HEK293 (cell line): ENCODE results near the gene USP5.

Source experiments
- BCL11A ChIP-seq: fragments of 450-650 bp; formaldehyde crosslinking; IDR thresholded peaks from 2 replicates; pipeline ENCODE4 v1.5.1; 2016; ENCODE audit warnings: low read depth, missing biosample characterization, missing genetic modification characterization
- HOXA7 ChIP-seq: sonication (generic); formaldehyde crosslinking; IDR thresholded peaks from 2 replicates; pipeline ENCODE4 v1.8.1; 2022; ENCODE audit warnings: missing genetic modification reagents, borderline replicate concordance
- HOXC10 ChIP-seq: sonication (generic); formaldehyde crosslinking; IDR thresholded peaks from 2 replicates; pipeline ENCODE4 v1.8.1; 2023; ENCODE audit warnings: mild to moderate bottlenecking, missing genetic modification reagents
- KLF8 ChIP-seq: fragments of 450-650 bp; formaldehyde crosslinking; IDR thresholded peaks from 2 replicates; pipeline ENCODE4 v1.5.1; 2016; ENCODE audit warnings: missing biosample characterization, missing genetic modification characterization
- MZF1 ChIP-seq: fragments of 450-650 bp; formaldehyde crosslinking; IDR thresholded peaks from 2 replicates; pipeline ENCODE4 v1.5.1; 2017; ENCODE audit warnings: missing biosample characterization, missing genetic modification characterization, borderline replicate concordance
- SETDB1 ChIP-seq: IDR thresholded peaks from one replicate; pipeline ENCODE4 v1.6.1; 2017; ENCODE audit warnings: mild to moderate bottlenecking, low read length, moderate library complexity, mixed read lengths; ENCODE audit not compliant: insufficient read length
- TRIM28 ChIP-seq: IDR thresholded peaks from 2 replicates; pipeline ENCODE4 v1.6.1; 2011; ENCODE audit warnings: low read length, control low read depth, borderline replicate concordance
- YY2 ChIP-seq: fragments of 450-650 bp; formaldehyde crosslinking; IDR thresholded peaks from 2 replicates; pipeline ENCODE4 v1.5.1; 2016; ENCODE audit warnings: missing biosample characterization, missing genetic modification characterization
- ZFP3 ChIP-seq: fragments of 450-650 bp; formaldehyde crosslinking; IDR thresholded peaks from 2 replicates; pipeline ENCODE4 v1.5.1; 2016; ENCODE audit warnings: low read depth, missing biosample characterization, missing genetic modification characterization
- ZIC2 ChIP-seq: fragments of 450-650 bp; formaldehyde crosslinking; IDR thresholded peaks from 2 replicates; pipeline ENCODE4 v1.5.1; 2016; ENCODE audit warnings: missing biosample characterization, missing genetic modification characterization
- ZNF10 ChIP-seq: fragments of 450-650 bp; formaldehyde crosslinking; IDR thresholded peaks from 2 replicates; pipeline ENCODE4 v1.5.1; 2017; ENCODE audit warnings: missing biosample characterization, missing genetic modification characterization
- ZNF132 ChIP-seq: fragments of 450-650 bp; formaldehyde crosslinking; IDR thresholded peaks from 2 replicates; pipeline ENCODE4 v1.5.1; 2017; ENCODE audit warnings: missing biosample characterization, missing genetic modification characterization, borderline replicate concordance
- ZNF16 ChIP-seq: fragments of 450-650 bp; formaldehyde crosslinking; IDR thresholded peaks from 2 replicates; pipeline ENCODE4 v1.5.1; 2016; ENCODE audit warnings: low read depth, missing biosample characterization, missing genetic modification characterization
- ZNF2 ChIP-seq: fragments of 450-650 bp; formaldehyde crosslinking; IDR thresholded peaks from 2 replicates; pipeline ENCODE4 v1.5.1; 2016; ENCODE audit warnings: missing biosample characterization, missing genetic modification characterization
- ZNF202 ChIP-seq: fragments of 450-650 bp; formaldehyde crosslinking; IDR thresholded peaks from 2 replicates; pipeline ENCODE4 v1.5.1; 2016; ENCODE audit warnings: missing biosample characterization, missing genetic modification characterization, borderline replicate concordance
- ZNF324 ChIP-seq: fragments of 450-650 bp; formaldehyde crosslinking; IDR thresholded peaks from 2 replicates; pipeline ENCODE4 v1.5.1; 2016; ENCODE audit warnings: missing biosample characterization, missing genetic modification characterization
- ZNF335 ChIP-seq: fragments of 450-650 bp; formaldehyde crosslinking; conservative IDR thresholded peaks from 2 replicates; pipeline ENCODE4 v1.5.1; 2016; ENCODE audit warnings: missing biosample characterization, missing genetic modification characterization
- ZNF341 ChIP-seq: fragments of 450-650 bp; formaldehyde crosslinking; IDR thresholded peaks from 2 replicates; pipeline ENCODE4; 2016; ENCODE audit warnings: low read depth, missing biosample characterization, missing genetic modification characterization
- ZNF37A ChIP-seq: fragments of 450-650 bp; IDR thresholded peaks from 2 replicates; pipeline ENCODE4 v1.5.1; 2018; ENCODE audit warnings: missing biosample characterization, missing genetic modification characterization
- ZNF416 ChIP-seq: fragments of 450-650 bp; formaldehyde crosslinking; IDR thresholded peaks from 2 replicates; pipeline ENCODE4 v1.5.1; 2016; ENCODE audit warnings: missing biosample characterization, missing genetic modification characterization
- ZNF529 ChIP-seq: fragments of 450-650 bp; formaldehyde crosslinking; IDR thresholded peaks from 2 replicates; pipeline ENCODE4 v1.5.1; 2017; ENCODE audit warnings: missing genetic modification characterization, missing biosample characterization; ENCODE audit not compliant: insufficient replicate concordance
- ZNF548 ChIP-seq: fragments of 450-650 bp; formaldehyde crosslinking; IDR thresholded peaks from 2 replicates; pipeline ENCODE4 v1.5.1; 2016; ENCODE audit warnings: missing biosample characterization, missing genetic modification characterization
- ZNF555 ChIP-seq: fragments of 450-650 bp; formaldehyde crosslinking; conservative IDR thresholded peaks from 2 replicates; pipeline ENCODE4 v1.5.1; 2017; ENCODE audit warnings: missing biosample characterization, mild to moderate bottlenecking, missing genetic modification characterization, inconsistent platforms
- ZNF600 ChIP-seq: fragments of 450-650 bp; formaldehyde crosslinking; IDR thresholded peaks from 2 replicates; pipeline ENCODE4 v1.5.1; 2016; ENCODE audit warnings: missing biosample characterization, missing genetic modification characterization
- ZNF626 ChIP-seq: fragments of 450-650 bp; sonication (Bioruptor Pico); formaldehyde crosslinking; IDR thresholded peaks from 2 replicates; pipeline ENCODE4 v1.5.1; 2018; ENCODE audit warnings: missing biosample characterization, missing genetic modification characterization, inconsistent platforms
- ZNF629 ChIP-seq: fragments of 450-650 bp; formaldehyde crosslinking; IDR thresholded peaks from 2 replicates; pipeline ENCODE4 v1.5.1; 2017; ENCODE audit warnings: missing biosample characterization, missing genetic modification characterization
- ZNF658 ChIP-seq: fragments of 450-650 bp; formaldehyde crosslinking; IDR thresholded peaks from 2 replicates; pipeline ENCODE4; 2016; ENCODE audit warnings: missing biosample characterization, missing genetic modification characterization
- ZNF776 ChIP-seq: fragments of 450-650 bp; formaldehyde crosslinking; IDR thresholded peaks from 2 replicates; pipeline ENCODE4 v1.5.0; 2017; ENCODE audit warnings: missing biosample characterization, missing genetic modification characterization, borderline replicate concordance
- TF ChIP-seq, protein P1 (sequence below): fragments of 450-650 bp; formaldehyde crosslinking; IDR thresholded peaks from 2 replicates; pipeline ENCODE4 v1.5.1; 2016; ENCODE audit warnings: missing biosample characterization, missing genetic modification characterization
- TF ChIP-seq, protein P2 (sequence below): fragments of 450-650 bp; formaldehyde crosslinking; IDR thresholded peaks from 2 replicates; pipeline ENCODE4 v1.5.1; 2016; ENCODE audit warnings: missing biosample characterization, missing genetic modification characterization
- TF ChIP-seq, protein P3 (sequence below): fragments of 450-650 bp; formaldehyde crosslinking; IDR thresholded peaks from 2 replicates; pipeline ENCODE4 v1.5.1; 2017; ENCODE audit warnings: missing biosample characterization, missing genetic modification characterization
- TF ChIP-seq, protein P4 (sequence below): fragments of 450-650 bp; IDR thresholded peaks from 2 replicates; pipeline ENCODE4 v1.5.1; 2018; ENCODE audit warnings: missing biosample characterization, mild to moderate bottlenecking, missing genetic modification characterization

The USP5 gene

DNA sequence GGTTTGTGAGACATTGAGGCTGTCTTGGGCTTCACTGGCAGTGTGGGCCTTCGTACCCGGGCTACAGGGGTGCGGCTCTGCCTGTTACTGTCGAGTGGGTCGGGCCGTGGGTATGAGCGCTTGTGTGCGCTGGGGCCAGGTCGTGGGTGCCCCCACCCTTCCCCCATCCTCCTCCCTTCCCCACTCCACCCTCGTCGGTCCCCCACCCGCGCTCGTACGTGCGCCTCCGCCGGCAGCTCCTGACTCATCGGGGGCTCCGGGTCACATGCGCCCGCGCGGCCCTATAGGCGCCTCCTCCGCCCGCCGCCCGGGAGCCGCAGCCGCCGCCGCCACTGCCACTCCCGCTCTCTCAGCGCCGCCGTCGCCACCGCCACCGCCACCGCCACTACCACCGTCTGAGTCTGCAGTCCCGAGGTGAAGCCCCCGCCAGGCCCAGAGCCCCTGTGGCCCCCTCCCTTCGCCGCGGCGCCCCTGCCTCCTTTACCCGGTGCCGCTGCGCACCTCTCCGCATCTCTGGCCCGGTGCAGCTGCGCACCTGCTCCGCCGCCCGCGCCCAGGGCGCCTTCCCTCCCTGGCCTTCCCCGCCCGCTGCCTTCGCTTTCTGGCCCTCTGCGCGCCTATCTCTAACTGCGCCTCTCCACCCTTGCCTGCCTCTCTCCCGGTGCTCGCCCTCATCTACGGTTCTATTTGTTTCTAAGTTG, 62.4 kb downstream of the USP5 start, which contains the start of gene ENO2 (continued):
- no peak for TF ChIP-seq ZNF529 (tag by site-specific recombination)
- peak; percentile 80 for TF ChIP-seq ZNF2 (tag by site-specific recombination)
- TF ChIP-seq BCL11A (tag by site-specific recombination) = no peak
- no peak for TF ChIP-seq ZNF324 (tag by site-specific recombination)
- TF ChIP-seq KLF8 (tag by site-specific recombination) = peak; percentile 70; the same call in 1 of the 2 replicates
- no peak for TF ChIP-seq ZNF202 (tag by site-specific recombination)
- no peak for TF ChIP-seq ZNF776 (tag by site-specific recombination)
- TF ChIP-seq ZNF658 (tag by site-specific recombination) = no peak
- TF ChIP-seq ZNF555 = no peak
- TF ChIP-seq ZNF16 (tag by site-specific recombination) = no peak
- TF ChIP-seq, protein P1, sequence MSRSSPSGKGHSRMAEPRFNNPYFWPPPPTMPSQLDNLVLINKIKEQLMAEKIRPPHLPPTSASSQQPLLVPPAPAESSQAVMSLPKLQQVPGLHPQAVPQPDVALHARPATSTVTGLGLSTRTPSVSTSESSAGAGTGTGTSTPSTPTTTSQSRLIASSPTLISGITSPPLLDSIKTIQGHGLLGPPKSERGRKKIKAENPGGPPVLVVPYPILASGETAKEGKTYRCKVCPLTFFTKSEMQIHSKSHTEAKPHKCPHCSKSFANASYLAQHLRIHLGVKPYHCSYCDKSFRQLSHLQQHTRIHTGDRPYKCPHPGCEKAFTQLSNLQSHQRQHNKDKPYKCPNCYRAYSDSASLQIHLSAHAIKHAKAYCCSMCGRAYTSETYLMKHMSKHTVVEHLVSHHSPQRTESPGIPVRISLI (tag by site-specific recombination) = no peak
- TF ChIP-seq ZFP3 (tag by site-specific recombination) = no peak
- no peak for TF ChIP-seq ZNF37A
- peak; percentile 79 for TF ChIP-seq ZNF335 (tag by site-specific recombination)
- TF ChIP-seq, protein P2, sequence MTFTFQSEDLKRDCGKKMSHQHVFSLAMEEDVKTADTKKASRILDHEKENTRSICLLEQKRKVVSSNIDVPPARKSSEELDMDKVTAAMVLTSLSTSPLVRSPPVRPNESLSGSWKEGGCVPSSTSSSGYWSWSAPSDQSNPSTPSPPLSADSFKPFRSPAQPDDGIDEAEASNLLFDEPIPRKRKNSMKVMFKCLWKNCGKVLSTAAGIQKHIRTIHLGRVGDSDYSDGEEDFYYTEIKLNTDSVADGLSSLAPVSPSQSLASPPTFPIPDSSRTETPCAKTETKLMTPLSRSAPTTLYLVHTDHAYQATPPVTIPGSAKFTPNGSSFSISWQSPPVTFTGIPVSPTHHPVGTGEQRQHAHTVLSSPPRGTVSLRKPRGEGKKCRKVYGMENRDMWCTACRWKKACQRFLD (tag by site-specific recombination) = no peak
- TF ChIP-seq ZNF132 = no peak
- no peak for TF ChIP-seq MZF1 (tag by site-specific recombination)
- TF ChIP-seq HOXC10 (CRISPR knock-in tag) = no peak
- TF ChIP-seq ZNF416 (tag by site-specific recombination) = no peak
- TF ChIP-seq YY2 (tag by site-specific recombination) = peak; percentile 59
- TF ChIP-seq ZNF341 (tag by site-specific recombination) = no peak
- TF ChIP-seq, protein P3, sequence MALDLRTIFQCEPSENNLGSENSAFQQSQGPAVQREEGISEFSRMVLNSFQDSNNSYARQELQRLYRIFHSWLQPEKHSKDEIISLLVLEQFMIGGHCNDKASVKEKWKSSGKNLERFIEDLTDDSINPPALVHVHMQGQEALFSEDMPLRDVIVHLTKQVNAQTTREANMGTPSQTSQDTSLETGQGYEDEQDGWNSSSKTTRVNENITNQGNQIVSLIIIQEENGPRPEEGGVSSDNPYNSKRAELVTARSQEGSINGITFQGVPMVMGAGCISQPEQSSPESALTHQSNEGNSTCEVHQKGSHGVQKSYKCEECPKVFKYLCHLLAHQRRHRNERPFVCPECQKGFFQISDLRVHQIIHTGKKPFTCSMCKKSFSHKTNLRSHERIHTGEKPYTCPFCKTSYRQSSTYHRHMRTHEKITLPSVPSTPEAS = no peak
- TF ChIP-seq HOXA7 (CRISPR knock-in tag) = no peak
- 0 out of 2 replicates have a peak, but pooled peaks have one; percentile 30 for TF ChIP-seq ZNF629 (tag by site-specific recombination)
- TF ChIP-seq, protein P4, sequence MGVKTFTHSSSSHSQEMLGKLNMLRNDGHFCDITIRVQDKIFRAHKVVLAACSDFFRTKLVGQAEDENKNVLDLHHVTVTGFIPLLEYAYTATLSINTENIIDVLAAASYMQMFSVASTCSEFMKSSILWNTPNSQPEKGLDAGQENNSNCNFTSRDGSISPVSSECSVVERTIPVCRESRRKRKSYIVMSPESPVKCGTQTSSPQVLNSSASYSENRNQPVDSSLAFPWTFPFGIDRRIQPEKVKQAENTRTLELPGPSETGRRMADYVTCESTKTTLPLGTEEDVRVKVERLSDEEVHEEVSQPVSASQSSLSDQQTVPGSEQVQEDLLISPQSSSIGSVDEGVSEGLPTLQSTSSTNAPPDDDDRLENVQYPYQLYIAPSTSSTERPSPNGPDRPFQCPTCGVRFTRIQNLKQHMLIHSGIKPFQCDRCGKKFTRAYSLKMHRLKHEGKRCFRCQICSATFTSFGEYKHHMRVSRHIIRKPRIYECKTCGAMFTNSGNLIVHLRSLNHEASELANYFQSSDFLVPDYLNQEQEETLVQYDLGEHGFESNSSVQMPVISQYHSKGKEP (tag by site-specific recombination) = 0 out of 2 replicates have a peak, but pooled peaks have one; percentile 26
- no peak for TF ChIP-seq ZNF548
- no peak for TF ChIP-seq TRIM28
- TF ChIP-seq ZIC2 (tag by site-specific recombination) = no peak
- TF ChIP-seq ZNF10 (tag by site-specific recombination) = 0 out of 2 replicates have a peak, but pooled peaks have one; percentile 35
- TF ChIP-seq SETDB1 = no peak
- TF ChIP-seq ZNF626 (tag by site-specific recombination) = no peak
- peak; percentile 79 for TF ChIP-seq ZNF600 (tag by site-specific recombination)
